ENCODE data around the gene SDHD. TPM values are rescaled to one million over a fixed set of nuclear protein-coding genes. Genes with fewer than 3 reads are reported as not detected.

SDHD gene
- total and polyA plus RNA-seq, 9 of the 15 experiments (the other 6 are each of a cell fraction or from before 2014, with no cell fraction given) = 150 to 1,225 (median 215) TPM

DNA sequence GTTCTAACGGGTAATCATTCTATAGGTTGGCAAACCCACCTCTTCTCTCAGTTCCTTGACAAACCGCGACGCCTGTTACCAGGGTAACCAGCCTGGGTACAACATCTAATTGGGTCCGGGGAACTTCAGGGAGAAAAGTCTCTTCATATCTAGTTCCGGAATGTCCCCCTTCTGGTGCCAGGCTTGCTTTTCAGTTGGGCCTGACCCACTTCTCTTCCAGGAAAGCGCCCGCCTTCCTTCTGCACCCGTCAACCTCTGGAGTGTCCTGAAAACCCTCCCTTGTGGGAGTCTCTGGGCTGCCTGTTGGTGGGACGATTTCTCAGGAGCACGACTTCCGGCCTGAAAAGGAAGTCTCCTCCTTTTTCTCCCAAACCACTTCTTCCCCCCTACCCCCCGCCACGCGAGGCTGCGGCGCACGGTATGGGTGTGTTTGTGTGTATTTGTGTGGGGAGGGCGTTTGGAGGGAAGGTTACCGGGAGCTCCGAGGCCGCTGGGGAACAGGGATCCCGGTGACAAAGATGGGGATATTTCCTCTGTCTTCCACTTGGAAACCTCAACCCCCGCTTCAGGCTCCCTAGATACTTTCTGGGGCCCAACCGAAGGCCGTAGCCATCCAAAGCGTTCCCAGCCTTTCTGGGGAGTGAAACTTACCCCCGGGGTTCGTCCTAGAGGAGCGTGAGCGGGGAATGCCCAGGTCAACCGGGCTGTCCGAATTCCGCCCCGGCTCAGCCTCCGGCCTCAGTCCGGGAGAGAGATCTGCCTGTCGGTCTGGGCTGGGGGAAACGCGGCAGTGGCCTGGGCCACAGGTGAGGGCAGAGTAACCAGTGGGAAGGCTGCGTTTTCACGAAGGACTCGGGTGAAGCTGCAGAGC lies 12.5 kb upstream of the SDHD start, which contains the start of the genes NKAPD1 and PIH1D2 (continued):
- TF ChIP-seq, protein P1, sequence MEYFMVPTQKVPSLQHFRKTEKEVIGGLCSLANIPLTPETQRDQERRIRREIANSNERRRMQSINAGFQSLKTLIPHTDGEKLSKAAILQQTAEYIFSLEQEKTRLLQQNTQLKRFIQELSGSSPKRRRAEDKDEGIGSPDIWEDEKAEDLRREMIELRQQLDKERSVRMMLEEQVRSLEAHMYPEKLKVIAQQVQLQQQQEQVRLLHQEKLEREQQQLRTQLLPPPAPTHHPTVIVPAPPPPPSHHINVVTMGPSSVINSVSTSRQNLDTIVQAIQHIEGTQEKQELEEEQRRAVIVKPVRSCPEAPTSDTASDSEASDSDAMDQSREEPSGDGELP (CRISPR knock-in tag; IDR thresholded peaks at IDR 0.05; ENCODE audit: borderline replicate concordance) = peak; percentile 58; the same call in 1 of the 2 replicates
- TF ChIP-seq SRSF1 (IDR thresholded peaks at IDR 0.05; ENCODE audit: low read depth, low read length) (no peak), SREBF2 (CRISPR knock-in tag; IDR thresholded peaks at IDR 0.05) (no peak), ZNF589 (CRISPR knock-in tag; IDR thresholded peaks at IDR 0.05; ENCODE audit: low read depth) (no peak), CC2D1A (IDR thresholded peaks at IDR 0.05) (peak; percentile 70), BHLHE40 (IDR thresholded peaks at IDR 0.05; ENCODE audit: low read length) (peak; percentile 54), TARDBP (IDR thresholded peaks at IDR 0.05) (peak; percentile 53; the same call in 1 of the 2 replicates), POLR2G (IDR thresholded peaks at IDR 0.05; ENCODE audit: low read depth, low read length) (peak; percentile 73), GATAD2B (IDR thresholded peaks at IDR 0.05; ENCODE audit: borderline replicate concordance) (0 out of 2 replicates have a peak, but pooled peaks have one; percentile 48), GABPB1 (CRISPR knock-in tag; IDR thresholded peaks at IDR 0.05) (peak; percentile 98), HDAC8 (tag; IDR thresholded peaks at IDR 0.05) (peak; percentile 80; the same call in 1 of the 2 replicates), SMARCC2 (IDR thresholded peaks at IDR 0.05; ENCODE audit: low read depth) (no peak), SP1 (CRISPR knock-in tag; IDR thresholded peaks at IDR 0.05) (peak; percentile 88), ZNF561 (CRISPR knock-in tag; conservative IDR thresholded peaks at IDR 0.05) (no peak), DNMT1 (IDR thresholded peaks at IDR 0.05) (peak; percentile 91; the same call in 1 of the 2 replicates), MXD1 (CRISPR knock-in tag; IDR thresholded peaks at IDR 0.05; ENCODE audit: borderline replicate concordance, poor library complexity, severe bottlenecking) (peak; percentile 13), POU5F1 (IDR thresholded peaks at IDR 0.05; ENCODE audit: borderline replicate concordance, low read depth, low read length, partially characterized antibody) (no peak), RBM15 (IDR thresholded peaks at IDR 0.05; ENCODE audit: insufficient read depth, low read length) (no peak), RFX1 (IDR thresholded peaks at IDR 0.05) (peak; percentile 98), ZNF445 (CRISPR knock-in tag; IDR thresholded peaks at IDR 0.05; ENCODE audit: low read depth) (no peak)
- TF ChIP-seq, protein P2, sequence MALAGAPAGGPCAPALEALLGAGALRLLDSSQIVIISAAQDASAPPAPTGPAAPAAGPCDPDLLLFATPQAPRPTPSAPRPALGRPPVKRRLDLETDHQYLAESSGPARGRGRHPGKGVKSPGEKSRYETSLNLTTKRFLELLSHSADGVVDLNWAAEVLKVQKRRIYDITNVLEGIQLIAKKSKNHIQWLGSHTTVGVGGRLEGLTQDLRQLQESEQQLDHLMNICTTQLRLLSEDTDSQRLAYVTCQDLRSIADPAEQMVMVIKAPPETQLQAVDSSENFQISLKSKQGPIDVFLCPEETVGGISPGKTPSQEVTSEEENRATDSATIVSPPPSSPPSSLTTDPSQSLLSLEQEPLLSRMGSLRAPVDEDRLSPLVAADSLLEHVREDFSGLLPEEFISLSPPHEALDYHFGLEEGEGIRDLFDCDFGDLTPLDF (CRISPR knock-in tag; IDR thresholded peaks at IDR 0.05) = peak; percentile 83; the same call in 1 of the 2 replicates
- TF ChIP-seq, protein P3, sequence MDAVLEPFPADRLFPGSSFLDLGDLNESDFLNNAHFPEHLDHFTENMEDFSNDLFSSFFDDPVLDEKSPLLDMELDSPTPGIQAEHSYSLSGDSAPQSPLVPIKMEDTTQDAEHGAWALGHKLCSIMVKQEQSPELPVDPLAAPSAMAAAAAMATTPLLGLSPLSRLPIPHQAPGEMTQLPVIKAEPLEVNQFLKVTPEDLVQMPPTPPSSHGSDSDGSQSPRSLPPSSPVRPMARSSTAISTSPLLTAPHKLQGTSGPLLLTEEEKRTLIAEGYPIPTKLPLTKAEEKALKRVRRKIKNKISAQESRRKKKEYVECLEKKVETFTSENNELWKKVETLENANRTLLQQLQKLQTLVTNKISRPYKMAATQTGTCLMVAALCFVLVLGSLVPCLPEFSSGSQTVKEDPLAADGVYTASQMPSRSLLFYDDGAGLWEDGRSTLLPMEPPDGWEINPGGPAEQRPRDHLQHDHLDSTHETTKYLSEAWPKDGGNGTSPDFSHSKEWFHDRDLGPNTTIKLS (IDR thresholded peaks at IDR 0.05; ENCODE audit: borderline replicate concordance, low read depth) = peak; percentile 57
- TF ChIP-seq, protein P4, sequence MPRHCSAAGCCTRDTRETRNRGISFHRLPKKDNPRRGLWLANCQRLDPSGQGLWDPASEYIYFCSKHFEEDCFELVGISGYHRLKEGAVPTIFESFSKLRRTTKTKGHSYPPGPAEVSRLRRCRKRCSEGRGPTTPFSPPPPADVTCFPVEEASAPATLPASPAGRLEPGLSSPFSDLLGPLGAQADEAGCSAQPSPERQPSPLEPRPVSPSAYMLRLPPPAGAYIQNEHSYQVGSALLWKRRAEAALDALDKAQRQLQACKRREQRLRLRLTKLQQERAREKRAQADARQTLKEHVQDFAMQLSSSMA (CRISPR knock-in tag; IDR thresholded peaks at IDR 0.05) = peak; percentile 71; the same call in 1 of the 2 replicates

Data from K562 (cell line).